Neural progenitor cell (in vitro differentiated cells): ENCODE results near the gene EPB41. TPM values are rescaled to one million over a fixed set of nuclear protein-coding genes. Genes with fewer than 3 reads are reported as not detected.
"Not testable (repeated sequence)": the region's sequence is repeated elsewhere in the genome, so short reads cannot be mapped to it uniquely, and the experiment has no call there.

ENCODE experiments used
- DNase-seq: peaks from one replicate; pipeline ENCODE4 v3.0.0-alpha.2; 2016; ENCODE audit warnings: low spot score
- H2AFZ ChIP-seq: fragments of 200-600 bp; sonication (generic); replicated peaks from 2 replicates; pipeline ENCODE4 v1.6.1; 2016; ENCODE audit warnings: antibody characterized with exemption
- H3F3A ChIP-seq: fragments of 200-600 bp; sonication (generic); 2 replicates; pipeline ENCODE4 v1.6.1; 2016; ENCODE audit warnings: antibody characterized with exemption, low read depth
- H3K27ac ChIP-seq: fragments of 200-600 bp; sonication (generic); 2 replicates; pipeline ENCODE4 v1.5.1; 2016; ENCODE audit warnings: mild to moderate bottlenecking
- H3K27me3 ChIP-seq: fragments of 200-600 bp; sonication (generic); 2 replicates; pipeline ENCODE4 v1.6.1; 2016; ENCODE audit warnings: mild to moderate bottlenecking, moderate library complexity
- H3K36me3 ChIP-seq: fragments of 200-600 bp; sonication (generic); 2 replicates; pipeline ENCODE4 v1.5.1; 2016
- H3K4me1 ChIP-seq: fragments of 200-600 bp; sonication (generic); 2 replicates; pipeline ENCODE4 v1.6.1; 2016; ENCODE audit warnings: mixed run types
- H3K4me2 ChIP-seq: fragments of 200-600 bp; sonication (generic); 2 replicates; pipeline ENCODE4 v1.6.1; 2016
- H3K4me3 ChIP-seq: fragments of 200-600 bp; sonication (generic); 2 replicates; pipeline ENCODE4 v1.5.1; 2016
- H3K79me2 ChIP-seq: fragments of 200-600 bp; sonication (generic); 2 replicates; pipeline ENCODE4 v1.6.1; 2016; ENCODE audit warnings: low read depth
- H3K9ac ChIP-seq: fragments of 200-600 bp; sonication (generic); 2 replicates; pipeline ENCODE4 v1.6.1; 2016
- H3K9me3 ChIP-seq: fragments of 200-600 bp; sonication (generic); 2 replicates; pipeline ENCODE4 v1.5.1; 2016; ENCODE audit warnings: low read depth
- H4K20me1 ChIP-seq: fragments of 200-600 bp; sonication (generic); 2 replicates; pipeline ENCODE4 v1.6.1; 2016; ENCODE audit warnings: low read depth
- H3K27ac Mint-ChIP-seq: 3 replicates; pipeline ENCODE4 v1.8.0; 2021; ENCODE audit warnings: mixed read lengths
- H3K27me3 Mint-ChIP-seq: 2 replicates; pipeline ENCODE4 v1.8.0; 2022; ENCODE audit warnings: low read depth, mild to moderate bottlenecking, inconsistent platforms, moderate library complexity, mixed read lengths; ENCODE audit not compliant: insufficient read depth
- H3K36me3 Mint-ChIP-seq: 3 replicates; pipeline ENCODE4 v1.8.0; 2021; ENCODE audit warnings: mixed read lengths
- H3K4me1 Mint-ChIP-seq: 3 replicates; pipeline ENCODE4 v1.8.0; 2021; ENCODE audit warnings: mixed read lengths
- H3K4me3 Mint-ChIP-seq: 3 replicates; pipeline ENCODE4 v1.8.0; 2021; ENCODE audit warnings: mild to moderate bottlenecking, moderate library complexity, mixed read lengths
- H3K9me3 Mint-ChIP-seq: 3 replicates; pipeline ENCODE4 v1.8.0; 2020; ENCODE audit warnings: mixed read lengths
- CTCF ChIP-seq: fragments of 200-600 bp; sonication (generic); IDR thresholded peaks from 2 replicates; pipeline ENCODE4 v1.5.1; 2017; ENCODE audit warnings: antibody characterized with exemption, mild to moderate bottlenecking
- EZH2 ChIP-seq: fragments of 200-600 bp; sonication (generic); IDR thresholded peaks from 2 replicates; pipeline ENCODE4 v1.6.1; 2017; ENCODE audit warnings: antibody characterized with exemption, mild to moderate bottlenecking, moderate library complexity
- EZH2phosphoT487 ChIP-seq: fragments of 200-600 bp; sonication (generic); IDR thresholded peaks from 2 replicates; pipeline ENCODE4 v1.6.1; 2017; ENCODE audit warnings: antibody characterized with exemption
- total RNA-seq: library from RNA; depleted of rRNA; stranded (reverse); fragments of >200 nt; gene quantifications from 2 replicates; pipeline ENCODE4 v1.2.3, GENCODE V29; 2015; ENCODE audit warnings: low replicate concordance

The EPB41 gene
- total RNA-seq, 1 donor from 2014 or later = 211 TPM

DNA sequence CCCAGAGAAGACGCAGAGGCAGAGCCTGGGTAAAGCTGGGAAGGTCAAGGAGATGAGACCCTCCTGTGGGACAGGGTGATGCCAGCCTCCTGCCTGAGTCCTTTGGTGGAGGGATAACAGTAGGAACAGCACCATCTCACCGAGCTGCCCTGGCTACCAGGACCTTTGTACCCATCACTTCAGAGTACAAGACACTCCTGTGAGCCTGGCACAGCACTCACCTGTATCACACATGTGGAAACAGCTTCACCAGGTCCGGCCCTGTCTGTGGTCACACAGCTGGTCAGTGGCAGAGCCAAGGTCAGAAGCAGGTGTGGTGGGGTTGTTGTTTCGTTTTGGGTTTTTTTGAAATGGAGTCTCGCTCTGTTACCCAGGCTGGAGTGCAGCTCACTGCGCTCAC lies 214.4 kb downstream of the EPB41 start:
- Histone ChIP-seq H3K27ac (no peak overlapping the region), H3K4me1 (peaks cover 5% of the 10 kb centered on the region), H2AFZ (no peak overlapping the region), H3K4me3 (no peak overlapping the region), H3K27me3 (peaks cover 24% of the 10 kb centered on the region), H3K9ac (no peak overlapping the region), H3K4me2 (no peak overlapping the region), H3K79me2 (no peaks in the 10 kb centered on the region), H3K9me3 (no peaks in the 10 kb centered on the region), H3F3A (peaks cover 11% of the 10 kb centered on the region), H3K36me3 (no peaks in the 10 kb centered on the region), H4K20me1 (no peaks in the 10 kb centered on the region)
- no peaks in the 10 kb centered on the region for H3K36me3 Mint-ChIP-seq
- peaks cover 17% of the 10 kb centered on the region for H3K4me1 Mint-ChIP-seq
- no peak overlapping the region for H3K4me3 Mint-ChIP-seq
- peaks cover 9% of the 10 kb centered on the region for H3K27me3 Mint-ChIP-seq
- no peak for DNase-seq
- no peak overlapping the region for H3K27ac Mint-ChIP-seq
- H3K9me3 Mint-ChIP-seq = no peaks in the 10 kb centered on the region
- TF ChIP-seq EZH2 (no peak), EZH2phosphoT487 (no peak), CTCF (no peak)

- Mint-ChIP-seq H3K36me3 (no peaks in the 10 kb centered on the region), H3K27ac (no peak overlapping the region), H3K4me1 (peaks cover 17% of the 10 kb centered on the region), H3K4me3 (no peak overlapping the region), H3K27me3 (peaks cover 9% of the 10 kb centered on the region), H3K9me3 (no peaks in the 10 kb centered on the region)
- no peaks in the 10 kb centered on the region for H3K9me3 ChIP-seq
- H3F3A ChIP-seq = peaks cover 10% of the 10 kb centered on the region
- no peaks in the 10 kb centered on the region for H4K20me1 ChIP-seq
- no peak overlapping the region for H3K4me2 ChIP-seq
- H3K27ac ChIP-seq = no peak overlapping the region
- H3K79me2 ChIP-seq = no peaks in the 10 kb centered on the region
- H3K4me3 ChIP-seq = no peak overlapping the region
- no peaks in the 10 kb centered on the region for H3K36me3 ChIP-seq
- H3K9ac ChIP-seq = no peak overlapping the region
- no peak overlapping the region for H2AFZ ChIP-seq
- no peak for DNase-seq
- TF ChIP-seq CTCF (no peak), EZH2phosphoT487 (no peak), EZH2 (no peak)
- H3K27me3 ChIP-seq = peaks cover 12% of the 10 kb centered on the region
- H3K4me1 ChIP-seq = peaks cover 3% of the 10 kb centered on the region
Observed at GRCh38 chr1:29129916-29130315, 215.5 kb downstream of the EPB41 start.

DNA sequence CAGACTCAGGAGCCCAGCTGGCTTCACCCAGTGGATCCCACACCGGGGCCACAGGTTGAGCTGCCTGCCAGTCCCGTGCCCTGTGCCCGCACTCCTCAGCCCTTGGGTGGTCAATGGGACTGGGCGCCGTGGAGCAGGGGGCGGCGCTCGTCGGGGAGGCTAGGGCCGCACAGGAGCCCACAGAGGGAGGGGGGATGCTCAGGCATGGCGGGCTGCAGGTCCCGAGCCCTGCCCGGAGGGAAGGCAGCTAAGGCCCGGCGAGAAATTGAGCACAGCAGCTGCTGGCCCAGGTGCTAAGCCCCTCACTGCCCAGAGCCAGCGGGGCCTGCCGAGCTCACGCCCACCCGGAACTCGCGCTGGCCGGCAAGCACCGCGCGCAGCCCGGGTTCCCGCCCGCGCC lies 216.7 kb downstream of the EPB41 start:
- peaks cover 13% of the 10 kb centered on the region for H3K4me1 Mint-ChIP-seq
- H4K20me1 ChIP-seq, H3K27ac ChIP-seq, H3K27me3 ChIP-seq, H3K4me3 ChIP-seq, H3K27me3 Mint-ChIP-seq, H3K4me3 Mint-ChIP-seq, H3K9ac ChIP-seq, H3K36me3 Mint-ChIP-seq, H3K4me1 ChIP-seq, H3K9me3 Mint-ChIP-seq, H3K27ac Mint-ChIP-seq, H3K36me3 ChIP-seq, DNase-seq, H3K79me2 ChIP-seq, H3K9me3 ChIP-seq, H3F3A ChIP-seq, H2AFZ ChIP-seq, H3K4me2 ChIP-seq: not testable (repeated sequence)

DNA sequence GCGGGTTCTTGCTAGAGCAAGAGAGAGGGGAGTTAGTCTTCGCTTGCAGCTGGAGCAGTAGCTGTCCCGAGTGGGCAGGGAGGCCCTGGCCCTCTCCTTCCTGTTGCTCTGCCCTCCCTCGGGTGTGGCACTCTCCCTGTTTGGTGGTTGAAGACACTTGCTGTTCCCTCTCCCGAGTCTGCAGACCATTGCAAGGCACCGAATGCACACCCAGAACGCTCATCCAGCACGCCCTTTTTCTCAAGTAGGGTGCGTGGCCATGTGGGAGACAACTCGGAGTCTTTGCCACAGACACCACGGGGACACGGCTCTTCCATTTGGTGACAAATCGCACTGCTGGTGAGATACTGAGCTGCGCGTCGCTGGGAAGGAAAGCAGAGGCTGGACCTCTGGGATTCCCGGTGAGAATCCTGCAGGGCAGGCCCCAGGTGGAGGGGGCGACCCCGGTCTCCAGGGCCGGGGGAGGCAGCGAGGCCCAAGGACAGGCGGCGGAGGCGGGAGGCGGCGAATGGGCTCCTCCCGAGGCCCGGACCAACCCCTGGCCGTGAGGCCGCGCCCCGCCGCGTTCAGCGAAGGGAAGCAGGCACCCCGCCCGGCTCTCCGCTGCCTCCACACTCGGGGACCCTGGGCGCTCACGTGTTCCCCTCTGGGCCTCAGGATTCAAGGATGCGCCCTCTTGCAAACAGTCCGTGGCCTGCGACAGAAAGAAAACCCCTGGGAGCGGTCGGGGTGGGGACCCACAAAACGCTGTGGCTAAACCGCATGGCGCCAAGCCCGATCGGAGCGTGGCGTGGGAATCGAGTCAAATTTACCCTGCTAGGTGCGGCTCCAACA lies 219.7 kb downstream of the EPB41 start:
- H3K4me3 ChIP-seq = no peak overlapping the region
- H3K4me2 ChIP-seq = no peak overlapping the region
- no peak overlapping the region for H3K27ac ChIP-seq
- Mint-ChIP-seq H3K9me3 (no peaks in the 10 kb centered on the region), H3K4me3 (no peak overlapping the region), H3K27ac (peak overlapping the region; percentile 46), H3K4me1 (peaks cover 17% of the 10 kb centered on the region), H3K36me3 (no peaks in the 10 kb centered on the region), H3K27me3 (peaks cover 2% of the 10 kb centered on the region)
- H3K9me3 ChIP-seq = no peaks in the 10 kb centered on the region
- H3K4me1 ChIP-seq = no peaks in the 10 kb centered on the region
- H3K27me3 ChIP-seq = no peaks in the 10 kb centered on the region
- no peaks in the 10 kb centered on the region for H3K79me2 ChIP-seq
- H3K36me3 ChIP-seq = no peaks in the 10 kb centered on the region
- H4K20me1 ChIP-seq = no peaks in the 10 kb centered on the region
- H3F3A ChIP-seq = no peaks in the 10 kb centered on the region
- H2AFZ ChIP-seq = no peak overlapping the region
- DNase-seq = no peak
- TF ChIP-seq EZH2 (no peak), CTCF (no peak), EZH2phosphoT487 (no peak)
- no peak overlapping the region for H3K9ac ChIP-seq
